Transverse colon (tissue), 4 donors: Measurements from ENCODE around the gene TRPM3.

Experiments used
- POLR2A ChIP-seq: fragments of 450-650 bp; IDR thresholded peaks from one replicate; pipeline ENCODE4 v1.6.1; 2016; ENCODE audit warnings: antibody characterized with exemption, mild to moderate bottlenecking, moderate library complexity
- POLR2AphosphoS5 ChIP-seq, 3 donors: sonication (generic); formaldehyde crosslinking; IDR thresholded peaks; one replicate each; pipeline ENCODE4 v1.6.1; 2016; ENCODE audit warnings: antibody characterized with exemption in 3 of 3
- TF ChIP-seq, protein P1 (sequence below), 5 experiments: fragments of 200-600 bp in 3 of 5; fragments of 450-650 bp in 2 of 5; sonication (generic) in 3 of 5; IDR thresholded peaks; 1 replicate in 2 of 5; 2 replicates in 3 of 5; pipeline ENCODE4 v1.5.1; 2016 to 2017; ENCODE audit warnings: antibody characterized with exemption in 5 of 5, inconsistent platforms in 3 of 5, mild to moderate bottlenecking in 2 of 5, moderate library complexity in 1 of 5

DNA sequence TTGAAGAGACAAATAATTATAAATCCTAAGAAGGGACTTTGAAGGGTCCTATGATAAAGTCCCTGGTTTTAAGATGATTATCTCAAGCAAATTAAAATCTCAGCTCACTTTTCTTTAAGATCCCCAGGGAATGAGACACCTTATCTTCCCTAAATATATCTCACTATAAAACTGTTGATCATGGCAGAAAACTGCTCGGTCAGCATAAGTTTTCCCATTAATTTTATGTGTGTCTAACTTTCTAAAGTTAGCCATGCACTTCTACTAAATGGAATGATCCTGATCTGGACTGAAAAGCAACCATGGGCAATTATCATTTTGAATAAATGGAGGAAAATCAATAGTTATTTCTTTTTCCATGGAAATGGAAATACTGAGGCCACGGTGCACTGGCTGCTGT lies 314.5 kb downstream of the TRPM3 start:
- TF ChIP-seq, protein P1, sequence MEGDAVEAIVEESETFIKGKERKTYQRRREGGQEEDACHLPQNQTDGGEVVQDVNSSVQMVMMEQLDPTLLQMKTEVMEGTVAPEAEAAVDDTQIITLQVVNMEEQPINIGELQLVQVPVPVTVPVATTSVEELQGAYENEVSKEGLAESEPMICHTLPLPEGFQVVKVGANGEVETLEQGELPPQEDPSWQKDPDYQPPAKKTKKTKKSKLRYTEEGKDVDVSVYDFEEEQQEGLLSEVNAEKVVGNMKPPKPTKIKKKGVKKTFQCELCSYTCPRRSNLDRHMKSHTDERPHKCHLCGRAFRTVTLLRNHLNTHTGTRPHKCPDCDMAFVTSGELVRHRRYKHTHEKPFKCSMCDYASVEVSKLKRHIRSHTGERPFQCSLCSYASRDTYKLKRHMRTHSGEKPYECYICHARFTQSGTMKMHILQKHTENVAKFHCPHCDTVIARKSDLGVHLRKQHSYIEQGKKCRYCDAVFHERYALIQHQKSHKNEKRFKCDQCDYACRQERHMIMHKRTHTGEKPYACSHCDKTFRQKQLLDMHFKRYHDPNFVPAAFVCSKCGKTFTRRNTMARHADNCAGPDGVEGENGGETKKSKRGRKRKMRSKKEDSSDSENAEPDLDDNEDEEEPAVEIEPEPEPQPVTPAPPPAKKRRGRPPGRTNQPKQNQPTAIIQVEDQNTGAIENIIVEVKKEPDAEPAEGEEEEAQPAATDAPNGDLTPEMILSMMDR (IDR thresholded peaks at IDR 0.05), result no peak
- TF ChIP-seq POLR2AphosphoS5 (IDR thresholded peaks at IDR 0.05) (no peak), POLR2A (no peak)
